GM23338 (cell line): ENCODE results near the gene PRR4.

Experiments used
- CTCF ChIP-seq, 2 experiments: fragments of 200-600 bp in 1 of 2; sonication (generic) in 1 of 2; conservative IDR thresholded peaks; 2 replicates each; pipeline versions ENCODE4 v1.5.1 to v1.6.1; 2016 to 2017; ENCODE audit warnings: antibody characterized with exemption in 2 of 2, low read depth in 2 of 2, mild to moderate bottlenecking in 2 of 2, moderate library complexity in 1 of 2
- ETS1 ChIP-seq: IDR thresholded peaks from 2 replicates; pipeline ENCODE4 v1.6.1; 2016; ENCODE audit warnings: antibody characterized with exemption
- EZH2 ChIP-seq: fragments of 200-600 bp; sonication (generic); IDR thresholded peaks from one replicate; pipeline ENCODE4 v1.8.0; 2017; ENCODE audit warnings: antibody characterized with exemption, mild to moderate bottlenecking, low read depth; ENCODE audit not compliant: unreplicated experiment
- EZH2phosphoT487 ChIP-seq: fragments of 200-600 bp; sonication (generic); IDR thresholded peaks from one replicate; pipeline ENCODE4 v1.8.1; 2018; ENCODE audit warnings: antibody characterized with exemption; ENCODE audit not compliant: unreplicated experiment
- JUNB ChIP-seq: IDR thresholded peaks from one replicate; pipeline ENCODE4 v1.6.1; 2016; ENCODE audit warnings: antibody characterized with exemption; ENCODE audit not compliant: unreplicated experiment
- NANOG ChIP-seq: IDR thresholded peaks from 2 replicates; pipeline ENCODE4 v1.6.1; 2016; ENCODE audit warnings: antibody characterized with exemption, borderline replicate concordance
- POLR2AphosphoS5 ChIP-seq: IDR thresholded peaks from 2 replicates; pipeline ENCODE4 v1.6.1; 2016; ENCODE audit warnings: antibody characterized with exemption, low read depth
- REST ChIP-seq: IDR thresholded peaks from one replicate; pipeline ENCODE4 v1.6.1; 2018; ENCODE audit warnings: antibody characterized with exemption; ENCODE audit not compliant: unreplicated experiment

GRCh38 chr12:10810068-10810467 lies 39.2 kb downstream of the PRR4 start, which contains the start of gene TAS2R9:
- TF ChIP-seq EZH2phosphoT487 (no peak), CTCF (conservative IDR thresholded peaks at IDR 0.05; ENCODE audit: low read depth in 2 of 2) (no peak), POLR2AphosphoS5 (no peak), EZH2 (no peak), REST (no peak), NANOG (no peak), ETS1 (no peak), JUNB (no peak)
